GM12874 (cell line): ENCODE data around the gene PFDN5.
A peak's percentile ranks its signal among the peaks of the same experiment; 100 is the strongest.

Source experiments
- TF ChIP-seq, protein P1 (sequence below): IDR thresholded peaks from 2 replicates; pipeline ENCODE4 v1.5.1; 2011; ENCODE audit warnings: low read depth, mild to moderate bottlenecking, control low read depth, low read length, moderate library complexity; ENCODE audit not compliant: insufficient read depth

PFDN5 gene

DNA sequence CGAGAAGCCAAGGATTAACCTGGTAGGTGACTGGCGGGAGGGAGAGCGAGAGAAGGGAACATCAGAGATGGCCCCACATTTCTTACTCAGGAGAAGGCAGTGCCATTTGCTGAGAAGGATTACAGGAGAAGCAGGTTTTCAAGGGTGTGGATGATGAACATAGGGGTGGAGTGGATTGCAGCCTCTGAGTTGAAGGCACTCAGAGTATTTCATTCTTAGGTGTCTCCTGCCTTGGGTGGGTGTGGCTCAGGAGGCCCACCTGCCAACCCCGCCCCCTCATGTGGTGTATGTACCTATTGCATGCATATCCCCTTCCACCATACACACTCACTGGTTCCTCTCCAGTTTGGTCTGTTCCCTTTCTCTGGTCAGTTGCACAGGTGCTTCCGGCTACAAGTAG lies 20.9 kb upstream of the PFDN5 start:
- TF ChIP-seq, protein P1, sequence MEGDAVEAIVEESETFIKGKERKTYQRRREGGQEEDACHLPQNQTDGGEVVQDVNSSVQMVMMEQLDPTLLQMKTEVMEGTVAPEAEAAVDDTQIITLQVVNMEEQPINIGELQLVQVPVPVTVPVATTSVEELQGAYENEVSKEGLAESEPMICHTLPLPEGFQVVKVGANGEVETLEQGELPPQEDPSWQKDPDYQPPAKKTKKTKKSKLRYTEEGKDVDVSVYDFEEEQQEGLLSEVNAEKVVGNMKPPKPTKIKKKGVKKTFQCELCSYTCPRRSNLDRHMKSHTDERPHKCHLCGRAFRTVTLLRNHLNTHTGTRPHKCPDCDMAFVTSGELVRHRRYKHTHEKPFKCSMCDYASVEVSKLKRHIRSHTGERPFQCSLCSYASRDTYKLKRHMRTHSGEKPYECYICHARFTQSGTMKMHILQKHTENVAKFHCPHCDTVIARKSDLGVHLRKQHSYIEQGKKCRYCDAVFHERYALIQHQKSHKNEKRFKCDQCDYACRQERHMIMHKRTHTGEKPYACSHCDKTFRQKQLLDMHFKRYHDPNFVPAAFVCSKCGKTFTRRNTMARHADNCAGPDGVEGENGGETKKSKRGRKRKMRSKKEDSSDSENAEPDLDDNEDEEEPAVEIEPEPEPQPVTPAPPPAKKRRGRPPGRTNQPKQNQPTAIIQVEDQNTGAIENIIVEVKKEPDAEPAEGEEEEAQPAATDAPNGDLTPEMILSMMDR = no peak

DNA sequence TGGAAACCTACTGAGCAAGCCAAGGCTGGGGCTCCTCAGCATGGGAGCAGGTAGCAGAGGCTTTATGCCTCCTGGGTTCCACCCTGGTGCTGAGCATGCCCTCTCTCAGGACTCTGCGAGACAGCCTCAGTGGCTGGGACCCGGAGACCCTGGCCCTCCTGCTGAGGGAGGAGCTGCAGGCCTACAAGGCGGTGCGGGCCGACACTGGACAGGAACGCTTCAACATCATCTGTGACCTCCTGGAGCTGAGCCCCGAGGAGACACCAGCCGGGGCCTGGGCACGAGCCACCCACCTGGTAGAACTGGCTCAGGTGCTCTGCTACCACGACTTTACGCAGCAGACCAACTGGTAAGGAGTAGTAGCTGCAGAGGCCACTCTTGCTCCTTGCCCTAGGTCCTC lies 18.8 kb upstream of the PFDN5 start:
- TF ChIP-seq, protein P1 = no peak

DNA sequence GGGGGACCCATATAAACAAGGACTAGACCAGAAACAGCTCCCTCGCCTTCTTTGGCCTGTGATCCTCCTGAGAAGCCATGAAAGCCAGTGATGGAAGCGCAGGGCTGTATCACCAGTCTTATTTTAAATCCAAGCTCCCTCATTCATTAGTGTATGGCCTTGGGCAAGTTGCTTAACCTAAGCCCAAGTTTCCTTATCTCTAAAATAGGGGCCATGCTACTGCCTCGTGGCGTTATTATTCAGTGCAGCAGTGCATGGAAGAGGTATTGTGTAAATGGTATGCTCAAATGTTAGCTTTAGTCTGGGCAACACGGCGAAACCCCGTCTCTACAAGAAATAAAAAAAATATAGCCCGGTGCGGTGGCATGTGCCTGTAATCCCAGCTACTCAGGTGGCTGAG lies 17.4 kb upstream of the PFDN5 start:
- TF ChIP-seq, protein P1 = no peak

DNA sequence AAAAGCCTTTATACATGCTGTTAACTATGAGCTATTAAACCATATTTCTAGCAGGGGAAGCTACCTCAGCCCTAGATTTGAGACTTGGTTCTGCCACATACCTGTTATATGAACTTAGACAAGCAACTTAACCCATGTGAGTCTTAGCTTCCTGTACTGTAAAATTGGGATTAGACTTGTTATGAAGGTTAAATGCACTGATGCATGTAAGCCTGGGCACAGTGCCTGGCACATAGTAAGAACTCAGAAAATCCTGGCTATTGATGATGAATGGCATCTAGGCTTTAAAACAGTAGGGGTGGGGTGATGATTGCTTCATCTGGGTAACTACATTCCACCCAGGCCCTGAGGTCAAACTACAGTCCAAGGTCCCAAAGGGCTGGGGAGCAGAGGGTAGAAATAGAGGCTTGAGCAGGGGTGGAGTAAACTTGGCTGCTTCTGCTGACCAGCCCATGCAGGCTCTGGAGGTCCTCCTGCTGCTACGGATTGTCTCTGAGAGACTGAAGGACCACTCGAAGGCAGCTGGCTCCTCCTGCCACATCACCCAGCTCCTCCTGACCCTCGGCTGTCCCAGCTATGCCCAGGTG lies 16.0 kb upstream of the PFDN5 start:
- TF ChIP-seq, protein P1 = no peak

DNA sequence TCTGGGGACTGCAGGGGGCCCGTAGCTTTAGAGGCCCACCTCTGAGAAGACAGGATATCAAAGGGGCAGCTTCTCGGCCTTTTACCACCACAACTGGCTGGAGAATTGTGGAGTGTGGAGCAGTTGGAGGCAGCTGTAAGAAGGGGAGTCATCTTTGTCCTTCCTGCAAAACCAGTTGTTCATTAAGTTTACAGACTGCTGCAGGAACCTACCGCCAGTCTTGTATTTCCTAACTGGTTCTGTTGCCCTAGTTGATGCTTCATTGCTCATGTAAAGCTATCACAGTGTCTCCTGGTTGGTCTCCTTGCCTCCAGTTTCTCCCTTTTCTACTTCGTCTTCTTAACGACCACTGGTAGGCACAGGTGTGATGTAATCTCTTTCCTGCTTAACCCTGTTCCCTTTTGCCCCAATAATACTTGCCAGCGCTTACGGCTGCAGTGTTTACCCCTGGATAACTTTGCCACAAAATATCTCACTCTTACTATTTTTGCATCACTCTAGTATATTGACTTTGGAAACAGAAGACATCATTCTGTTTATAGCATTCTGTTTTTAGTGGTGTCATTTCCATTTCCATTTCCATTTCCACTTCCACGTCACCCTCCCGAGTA lies 15.3 kb upstream of the PFDN5 start:
- TF ChIP-seq, protein P1 = no peak

DNA sequence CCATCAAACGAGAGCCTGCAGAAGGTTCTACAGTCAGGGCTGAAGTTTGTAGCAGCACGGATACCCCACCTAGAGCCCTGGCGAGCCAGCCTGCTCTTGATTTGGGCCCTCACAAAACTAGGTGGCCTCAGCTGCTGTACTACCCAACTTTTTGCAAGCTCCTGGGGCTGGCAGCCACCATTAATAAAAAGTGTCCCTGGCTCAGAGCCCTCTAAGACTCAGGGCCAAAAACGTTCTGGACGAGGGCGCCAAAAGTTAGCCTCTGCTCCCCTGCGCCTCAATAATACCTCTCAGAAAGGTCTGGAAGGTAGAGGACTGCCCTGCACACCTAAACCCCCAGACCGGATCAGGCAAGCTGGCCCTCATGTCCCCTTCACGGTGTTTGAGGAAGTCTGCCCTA lies 8.9 kb upstream of the PFDN5 start:
- TF ChIP-seq, protein P1 = no peak

DNA sequence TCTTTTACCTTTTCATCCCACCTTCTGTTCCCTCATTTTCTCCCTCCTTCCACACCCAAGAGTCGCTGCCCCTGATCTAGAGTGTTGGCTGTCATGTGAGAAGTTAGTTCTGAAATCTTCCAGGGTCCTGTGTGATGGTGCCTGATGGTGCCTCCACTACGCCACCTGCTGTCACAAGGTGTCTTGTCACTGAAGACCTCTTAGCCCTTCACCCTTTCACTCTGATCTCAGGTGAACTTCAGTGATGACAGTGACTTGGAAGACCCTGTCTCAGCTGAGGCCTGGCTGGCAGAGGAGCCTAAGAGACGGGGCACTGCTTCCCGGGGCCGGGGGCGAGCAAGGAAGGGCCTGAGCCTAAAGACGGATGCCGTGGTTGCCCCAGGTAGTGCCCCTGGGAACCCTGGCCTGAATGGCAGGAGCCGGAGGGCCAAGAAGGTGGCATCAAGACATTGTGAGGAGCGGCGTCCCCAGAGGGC lies 7.6 kb upstream of the PFDN5 start:
- TF ChIP-seq, protein P1 = peak; percentile 71

DNA sequence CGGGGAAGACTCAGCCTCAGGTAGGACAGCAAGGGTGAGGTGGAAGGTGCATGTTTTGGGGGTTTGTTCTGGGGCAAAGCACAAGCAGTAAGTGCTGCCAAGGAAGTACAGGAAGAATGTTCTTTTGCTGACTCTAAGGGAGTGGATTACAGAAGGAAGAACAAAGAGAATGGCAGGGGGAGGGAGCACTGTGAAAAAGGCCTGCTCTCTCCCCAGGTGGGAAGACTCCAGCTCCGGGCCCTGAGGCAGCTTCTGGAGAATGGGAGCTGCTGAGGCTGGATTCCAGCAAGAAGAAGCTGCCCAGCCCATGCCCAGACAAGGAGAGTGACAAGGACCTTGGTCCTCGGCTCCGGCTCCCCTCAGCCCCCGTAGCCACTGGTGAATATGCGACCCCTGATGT lies 7.0 kb upstream of the PFDN5 start:
- TF ChIP-seq, protein P1 = no peak
